NCI-H2107 treated with DMSO at 0.1 percent for 48 hours (cell line): ENCODE data around the gene PEPD.

Source experiments
- DNase-seq: peaks from one replicate; lab custom pipeline; 2025; ENCODE audit not compliant: unreplicated experiment; lab: John Stamatoyannopoulos, UW

The PEPD gene

DNA sequence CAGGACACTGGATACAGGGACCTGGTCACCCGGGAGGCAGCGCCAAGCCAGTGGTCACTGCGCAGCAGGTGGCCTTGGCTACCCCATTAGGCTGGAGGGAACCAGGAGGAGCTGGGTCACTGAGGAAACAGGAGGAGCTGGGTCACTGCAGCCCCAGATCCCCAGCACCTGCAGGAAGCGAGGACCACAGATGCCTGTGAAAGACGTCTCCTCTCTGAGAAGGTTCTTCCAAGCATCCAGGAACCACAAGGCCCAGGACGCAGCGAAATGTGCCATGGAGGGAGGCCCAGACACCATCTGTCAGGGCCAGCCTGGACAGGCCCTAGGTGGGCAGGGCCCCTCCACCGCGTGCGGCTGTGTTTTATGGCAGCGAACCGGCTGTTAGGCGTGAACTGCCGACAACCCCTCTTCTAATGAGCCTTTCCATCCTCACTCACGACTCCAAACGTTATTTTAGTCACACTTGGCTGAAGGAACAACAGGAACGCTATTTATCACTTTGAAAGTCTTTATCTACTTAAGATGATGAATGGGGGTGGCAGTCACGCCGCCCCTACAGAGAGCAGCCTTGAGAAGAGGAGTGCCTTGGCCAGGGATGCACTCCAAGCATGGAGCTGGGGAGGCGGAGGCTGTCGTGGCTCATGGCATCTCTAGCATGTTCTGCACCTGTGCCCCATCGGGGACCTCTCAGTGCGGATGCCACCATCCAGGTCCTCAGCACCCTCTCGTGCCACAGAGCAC, 94.8 kb downstream of the PEPD start:
- DNase-seq, result no peak

DNA sequence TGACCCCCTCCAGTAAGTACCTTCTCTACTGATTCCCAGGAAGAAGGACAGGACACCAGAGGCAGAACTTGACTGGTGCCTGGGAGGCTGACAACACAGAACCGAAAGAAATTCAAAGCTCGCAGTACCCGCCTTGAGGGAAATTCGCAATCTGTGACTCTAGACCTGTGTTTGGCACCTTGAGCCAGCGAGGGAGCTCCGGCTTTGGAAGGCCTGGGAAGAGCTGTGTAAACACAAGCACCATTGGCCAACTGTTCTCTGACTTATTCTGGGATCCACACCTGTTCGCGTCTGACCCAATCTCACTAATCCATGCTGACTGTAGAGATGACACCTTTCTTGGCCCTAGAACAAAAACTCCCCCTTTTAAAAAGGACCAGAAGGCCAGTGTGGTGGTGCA, 97.4 kb downstream of the PEPD start:
- DNase-seq, result no peak

DNA sequence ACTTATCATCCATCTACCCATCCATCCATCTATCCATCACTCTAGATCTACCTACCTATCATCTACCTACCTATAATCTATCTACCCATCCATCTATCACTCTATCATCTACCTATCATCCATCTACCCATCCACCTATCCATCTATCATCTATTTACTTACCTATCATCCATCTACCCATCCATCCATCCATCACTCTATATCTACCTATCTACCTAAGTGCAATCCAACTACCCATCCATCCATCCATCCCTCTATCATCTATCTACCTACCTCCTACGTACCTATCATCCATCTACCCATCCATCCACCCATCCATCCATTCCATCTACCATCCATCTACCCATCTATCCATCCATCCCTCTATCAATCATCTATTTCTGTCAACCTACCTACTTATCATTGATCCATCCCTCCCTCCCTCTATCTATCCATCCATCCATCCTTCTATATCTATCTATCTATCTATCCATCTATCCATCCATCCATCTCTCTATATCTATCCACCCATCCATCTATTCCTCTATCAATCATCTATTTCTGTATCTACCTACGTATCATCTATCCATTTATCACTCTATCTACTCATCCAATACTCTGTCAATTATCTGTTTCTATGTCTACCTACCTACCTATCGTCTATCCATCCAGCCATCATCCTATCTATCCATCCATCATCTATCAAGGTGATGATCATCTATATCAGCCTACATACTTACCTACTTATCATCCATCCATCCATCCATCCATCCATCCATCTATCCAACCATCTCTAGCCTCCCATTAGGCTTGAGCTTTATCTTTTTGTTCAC, 99.0 kb downstream of the PEPD start:
- no peak for DNase-seq

DNA sequence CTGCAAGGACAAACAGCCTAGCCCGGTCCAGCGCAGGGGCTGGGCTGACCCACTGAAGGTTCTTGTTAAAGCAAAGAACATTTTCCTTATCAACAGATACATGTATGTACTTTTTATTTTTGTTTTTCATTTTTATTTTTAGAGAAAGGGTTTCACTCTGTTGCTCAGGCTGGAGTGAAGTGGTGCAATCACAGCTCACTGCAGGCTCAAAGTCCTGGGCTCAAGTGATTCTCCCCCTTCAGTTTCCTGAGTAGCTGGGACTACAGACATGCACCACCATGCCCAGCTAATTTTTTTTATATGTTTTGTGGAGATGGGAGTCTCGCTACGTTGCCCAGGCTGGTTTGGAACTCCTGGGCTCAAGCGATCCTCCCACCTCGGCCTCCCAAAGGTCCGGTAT, 100.2 kb downstream of the PEPD start:
- DNase-seq, result no peak

DNA sequence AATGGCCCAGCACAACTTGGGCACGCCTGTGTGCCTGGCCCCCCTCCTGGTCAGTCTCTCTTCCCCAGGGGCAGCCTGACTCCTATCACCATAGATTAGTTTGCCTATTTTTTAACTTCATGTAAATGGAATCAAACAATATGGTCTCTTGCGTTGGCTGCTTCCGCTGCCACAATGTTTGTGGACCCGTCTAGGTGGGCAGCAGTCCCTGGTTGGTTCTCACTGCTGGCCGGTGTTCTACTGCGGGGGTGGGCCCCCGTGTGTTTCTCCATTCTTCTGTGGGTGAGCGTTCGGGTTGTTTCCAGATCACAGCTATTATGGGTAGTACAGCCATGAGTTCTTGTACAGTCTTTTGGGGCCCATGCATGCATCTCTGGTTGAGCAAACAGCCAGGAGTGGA, 100.8 kb downstream of the PEPD start:
- DNase-seq, result no peak

DNA sequence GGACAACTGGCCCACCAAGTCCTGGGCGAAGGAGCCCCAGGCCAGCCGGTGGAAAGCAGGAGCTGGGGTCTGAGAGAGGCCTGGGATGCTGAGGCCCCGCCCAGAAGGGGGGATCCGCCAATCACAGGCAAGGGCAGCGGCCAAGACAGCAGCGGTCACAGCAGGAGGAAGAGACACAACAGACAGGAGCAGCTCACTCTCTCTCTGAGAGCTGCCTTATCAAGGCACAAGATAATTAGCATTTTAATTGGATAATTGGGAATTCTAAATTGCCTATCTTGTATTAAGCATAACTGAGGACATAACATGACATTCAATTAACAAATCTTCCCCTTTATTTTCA, 101.8 kb downstream of the PEPD start:
- DNase-seq, result no peak

DNA sequence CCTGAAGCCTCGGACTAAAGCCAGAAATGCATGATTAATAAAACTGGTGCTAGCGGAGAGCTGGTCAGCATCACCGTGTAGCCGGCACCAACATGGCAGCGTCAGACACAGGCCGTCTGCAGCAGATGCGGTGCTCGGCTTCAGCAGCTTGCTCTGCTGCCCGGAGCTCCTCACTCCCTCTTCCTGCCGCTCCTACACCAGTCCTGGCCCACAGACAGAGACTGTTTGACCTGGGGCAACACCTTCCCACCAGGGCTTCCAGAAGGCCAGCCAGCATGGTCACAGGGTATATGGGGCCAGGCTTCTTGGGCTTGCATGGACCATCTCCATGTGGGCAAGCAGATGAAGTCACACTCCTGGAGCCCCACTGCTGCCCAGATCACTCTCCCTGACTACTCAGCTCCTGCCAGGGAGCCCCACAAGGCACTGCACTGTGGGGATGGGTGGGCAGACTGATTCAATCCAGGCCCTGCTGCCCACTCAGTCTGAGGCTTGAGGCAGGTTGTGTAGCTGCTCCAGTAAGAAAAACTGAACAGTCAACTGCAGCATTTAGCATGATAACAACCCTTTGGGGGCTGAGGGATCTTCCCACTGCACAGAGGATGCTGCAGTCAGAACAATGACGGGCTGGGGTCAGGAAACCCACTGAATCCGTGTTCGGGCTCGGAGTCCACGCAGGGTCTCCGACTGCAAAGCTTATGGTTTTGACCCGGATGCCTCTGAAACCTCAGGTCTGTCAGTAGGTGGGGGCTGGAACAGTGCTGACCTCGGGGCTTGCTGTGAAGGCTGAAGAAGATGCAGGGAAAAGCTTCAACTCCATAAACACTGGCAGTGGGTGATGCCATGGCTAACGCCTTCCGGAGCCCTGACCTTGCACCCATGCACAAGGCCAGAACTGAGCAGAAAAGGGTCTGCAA, 102.5 kb downstream of the PEPD start:
- DNase-seq, result no peak

DNA sequence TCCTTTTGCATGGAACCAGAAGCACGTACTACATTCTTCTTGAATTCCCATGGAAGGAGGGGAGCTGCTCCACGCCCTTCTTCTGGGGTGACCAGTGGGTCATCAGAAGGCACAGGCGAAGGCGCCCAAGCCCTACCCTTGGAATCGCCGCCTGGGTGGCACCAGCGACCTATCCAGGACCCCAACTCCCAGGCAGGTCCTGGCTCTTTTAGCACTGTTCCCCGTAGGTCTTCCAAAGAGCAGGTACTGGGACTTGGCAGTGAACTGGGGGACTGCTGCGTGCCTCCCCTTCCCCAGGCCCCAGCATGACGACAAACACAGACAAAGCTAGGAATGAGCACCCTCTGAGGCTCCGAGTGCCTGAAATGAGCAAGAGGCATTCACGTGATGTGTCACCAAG, 103.1 kb downstream of the PEPD start:
- DNase-seq, result no peak

DNA sequence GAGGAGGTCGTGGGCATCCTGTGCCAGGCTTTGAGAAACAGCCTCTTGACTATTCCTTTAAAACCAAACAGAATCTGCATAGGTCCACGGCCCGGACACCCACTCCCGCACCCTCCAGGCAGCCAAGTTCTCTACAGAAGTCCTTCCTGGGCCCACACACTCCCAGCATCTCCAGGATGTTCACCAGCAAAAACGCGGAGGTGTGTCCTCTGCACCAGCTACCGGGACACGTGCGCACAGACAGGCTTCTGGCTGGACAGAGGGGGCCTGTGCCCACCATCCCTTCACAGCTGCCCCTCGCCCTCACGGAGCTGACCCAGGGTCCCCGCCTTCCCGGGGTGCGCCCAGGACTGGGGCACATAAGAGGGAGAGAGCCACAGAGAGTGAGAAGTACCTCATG, 103.8 kb downstream of the PEPD start:
- DNase-seq, result no peak

DNA sequence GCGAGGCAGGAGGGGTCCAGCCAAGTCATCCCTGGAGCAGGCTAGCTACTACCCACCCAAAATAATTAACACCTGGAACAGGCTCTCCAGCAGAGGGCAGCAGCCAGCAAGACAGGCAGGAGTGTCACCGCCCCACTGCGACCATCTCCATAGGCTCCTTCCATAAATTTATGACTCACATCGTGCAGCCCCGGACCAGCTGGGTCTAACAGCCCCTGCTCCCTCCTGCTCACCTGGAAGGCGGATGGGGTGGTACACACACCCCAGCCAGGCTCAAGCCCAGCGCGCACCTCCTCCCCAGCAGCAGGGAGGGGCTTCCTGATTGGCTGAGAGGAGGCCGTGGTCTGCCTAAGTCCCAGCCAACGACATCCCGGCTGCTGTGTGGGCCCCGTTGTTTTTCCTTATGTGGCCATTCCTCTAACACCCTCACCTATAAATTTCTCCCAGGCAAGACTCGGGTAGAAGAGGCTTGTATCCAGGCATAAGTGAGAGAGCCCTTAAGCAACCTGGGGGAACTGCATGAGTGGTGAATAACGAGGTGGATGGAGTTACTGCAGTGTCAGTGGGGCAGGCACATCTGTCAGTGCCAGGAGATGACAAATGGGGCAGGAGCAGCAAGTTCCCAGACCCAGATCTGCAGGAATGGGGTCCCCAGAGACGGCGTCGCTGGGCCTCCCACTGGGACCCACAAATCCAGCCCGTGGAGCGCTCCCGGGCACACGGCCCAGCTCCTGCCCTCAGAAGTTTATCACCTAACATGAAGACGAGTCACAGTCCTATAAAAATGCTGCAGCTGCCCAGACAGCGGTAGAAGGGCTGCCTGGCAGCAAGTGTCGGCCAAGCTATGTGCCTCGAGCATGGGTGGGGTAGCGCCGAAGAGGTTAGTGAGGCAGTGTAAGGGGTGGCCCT, 105.0 kb downstream of the PEPD start:
- peak; percentile 12 for DNase-seq

DNA sequence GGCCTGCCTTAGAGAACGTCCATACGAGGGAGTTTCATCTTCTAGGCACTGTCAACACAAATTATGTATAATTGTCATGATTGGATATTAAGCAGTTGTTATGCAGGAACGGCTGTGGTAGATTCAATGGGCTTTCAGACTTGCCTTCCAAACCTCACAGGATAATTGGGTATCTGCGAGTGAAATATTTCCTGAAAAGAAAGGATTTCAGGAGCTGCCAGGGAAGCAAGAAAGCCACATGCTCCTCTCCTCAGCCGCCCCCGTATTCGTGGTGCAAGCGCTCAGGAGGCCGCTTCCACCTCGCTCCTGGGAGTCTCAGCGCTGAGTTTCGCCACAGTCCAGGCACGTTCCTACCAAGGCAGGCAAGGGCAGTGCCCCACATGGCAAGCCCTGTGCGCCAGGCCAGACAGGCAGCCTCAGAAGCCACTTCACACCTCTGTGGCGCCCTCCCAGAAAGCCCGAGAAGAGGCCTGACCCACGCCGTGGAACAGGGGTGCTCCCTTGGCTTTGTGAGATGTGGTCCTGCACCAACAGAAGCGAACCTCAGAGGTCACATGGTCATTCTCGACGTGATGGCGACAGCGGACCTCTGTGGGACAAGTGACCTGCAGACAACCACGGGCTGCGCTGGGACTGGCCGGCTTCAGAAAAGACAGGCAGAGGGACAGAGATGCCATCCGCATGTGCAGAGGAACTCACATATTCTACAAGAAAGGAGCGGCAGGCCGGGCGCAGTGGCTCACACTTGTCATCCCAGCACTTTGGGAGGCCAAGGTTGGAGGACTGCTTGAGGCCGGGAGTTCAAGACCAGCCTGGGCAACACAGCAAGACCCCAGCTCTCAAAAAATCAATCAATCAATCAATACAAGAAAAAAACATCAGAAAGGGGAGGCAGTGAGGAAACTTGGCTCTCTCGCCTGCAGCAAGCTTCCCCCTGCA, 106.7 kb downstream of the PEPD start:
- DNase-seq, result no peak

DNA sequence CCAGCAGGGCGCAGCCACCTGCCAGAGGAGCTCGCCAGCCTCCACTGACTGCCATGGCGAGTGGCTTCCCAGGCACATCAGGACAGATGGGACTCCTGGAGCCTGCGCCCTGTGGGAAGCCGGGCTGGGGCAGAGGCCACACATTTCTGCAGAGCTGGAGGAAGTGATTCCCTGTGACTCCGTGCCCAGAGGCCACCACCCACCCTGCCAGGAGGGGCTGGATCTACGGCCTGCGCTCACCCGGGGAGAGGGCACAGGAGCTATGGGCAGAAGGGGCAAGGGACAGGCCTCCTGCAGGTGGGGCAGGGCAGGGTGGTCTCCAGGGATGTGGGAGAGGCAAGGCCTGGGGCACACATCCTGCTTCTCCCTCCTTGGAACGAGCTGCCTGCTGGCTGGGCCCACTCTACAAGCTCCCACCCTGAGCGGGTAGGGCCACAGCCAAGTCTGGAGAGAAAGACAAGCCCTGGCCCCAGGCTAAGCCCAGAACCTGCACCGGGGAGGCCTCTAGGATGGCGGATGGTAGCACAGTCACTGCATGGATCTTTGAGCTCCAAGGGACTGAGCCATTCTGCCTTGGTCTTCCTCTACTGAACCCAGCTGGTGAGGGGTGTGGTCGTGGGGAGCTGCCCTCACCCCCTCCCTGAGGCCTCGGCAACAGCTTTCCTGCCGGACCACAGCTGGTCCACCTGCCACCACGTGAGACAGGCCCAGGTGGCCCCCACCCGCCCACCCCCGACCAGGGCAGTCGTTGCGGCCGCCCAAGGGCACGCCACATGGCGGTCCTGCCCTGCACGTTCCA, 107.5 kb downstream of the PEPD start:
- no peak for DNase-seq

DNA sequence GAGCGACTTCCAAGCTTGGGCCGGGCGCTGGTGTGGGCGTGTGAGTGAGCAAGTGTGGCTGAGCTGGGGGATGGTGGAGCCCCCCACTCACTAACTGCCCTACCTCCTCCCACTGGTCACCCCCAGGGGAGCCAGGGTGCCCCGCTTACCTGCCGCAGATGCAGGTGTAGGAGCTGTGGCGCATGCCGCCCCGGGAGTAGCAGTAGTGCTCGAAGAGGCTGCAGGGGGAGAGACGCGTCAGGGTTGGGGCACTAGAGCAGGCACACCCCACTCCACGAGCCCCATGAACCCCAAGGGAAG, 108.2 kb downstream of the PEPD start:
- DNase-seq, result no peak

DNA sequence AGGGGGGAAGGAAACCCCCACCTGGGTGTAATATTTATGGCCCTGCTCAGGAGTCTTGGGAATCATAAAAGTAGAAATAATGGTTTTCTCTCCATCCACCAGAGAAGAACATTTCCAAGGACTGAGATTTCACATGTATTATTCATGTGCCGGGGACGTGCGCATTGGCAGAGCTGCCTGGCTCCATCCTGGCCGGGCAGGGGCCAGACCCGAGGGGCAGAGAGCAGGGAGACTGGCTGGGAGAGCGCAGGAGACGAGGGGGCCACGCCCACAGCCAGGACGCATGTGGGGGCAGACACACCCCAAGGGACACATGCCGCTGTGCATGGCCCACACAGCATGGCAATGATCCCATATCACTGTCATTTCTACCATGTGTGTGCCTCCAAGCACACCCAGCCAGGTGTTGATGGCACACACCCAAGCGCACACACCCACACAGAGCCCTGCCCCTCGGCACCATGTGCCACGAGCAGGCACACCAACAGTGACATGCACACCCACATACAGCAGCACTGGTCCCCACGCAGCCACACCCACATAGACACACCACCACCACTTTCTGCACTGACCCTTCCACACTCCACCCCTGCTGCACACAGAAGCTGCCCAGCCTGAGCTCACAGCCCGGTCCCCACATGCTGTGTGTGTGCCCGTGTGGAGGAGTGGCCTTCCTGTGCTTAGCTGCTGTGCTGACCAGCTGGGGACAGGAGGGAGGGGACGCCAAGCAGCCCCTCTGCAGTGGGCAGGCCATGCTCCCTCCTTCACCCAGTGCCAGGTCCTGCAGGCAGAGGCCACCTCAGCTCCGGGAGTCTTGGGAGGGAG, 108.8 kb downstream of the PEPD start:
- no peak for DNase-seq

DNA sequence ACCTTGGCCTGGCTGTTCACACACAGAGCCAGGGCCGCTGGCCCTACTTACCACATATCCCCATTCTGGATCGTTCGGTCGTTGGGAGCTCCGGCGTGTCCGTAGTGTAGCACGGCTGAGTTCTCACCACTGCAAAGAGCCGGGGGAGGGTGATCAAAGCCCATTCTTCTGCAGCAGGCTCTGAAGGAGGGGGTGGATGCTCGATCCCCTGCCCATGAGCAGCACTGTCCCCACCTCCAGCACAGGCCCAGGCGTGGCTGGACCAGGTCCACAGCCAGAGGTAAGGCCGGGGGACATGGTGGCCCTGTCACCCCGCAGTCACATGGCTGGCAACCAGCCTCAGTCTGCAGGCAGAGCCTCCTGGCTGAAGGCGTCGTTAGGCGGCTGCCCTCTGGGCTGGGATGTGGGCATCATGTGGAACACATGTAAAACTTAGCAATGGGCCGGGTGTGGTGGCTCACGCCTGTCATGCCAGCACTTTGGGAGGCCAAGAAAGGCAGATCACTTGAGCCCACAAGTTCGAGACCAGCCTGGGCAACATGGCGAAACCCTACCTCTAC, 109.9 kb downstream of the PEPD start:
- DNase-seq, result no peak

DNA sequence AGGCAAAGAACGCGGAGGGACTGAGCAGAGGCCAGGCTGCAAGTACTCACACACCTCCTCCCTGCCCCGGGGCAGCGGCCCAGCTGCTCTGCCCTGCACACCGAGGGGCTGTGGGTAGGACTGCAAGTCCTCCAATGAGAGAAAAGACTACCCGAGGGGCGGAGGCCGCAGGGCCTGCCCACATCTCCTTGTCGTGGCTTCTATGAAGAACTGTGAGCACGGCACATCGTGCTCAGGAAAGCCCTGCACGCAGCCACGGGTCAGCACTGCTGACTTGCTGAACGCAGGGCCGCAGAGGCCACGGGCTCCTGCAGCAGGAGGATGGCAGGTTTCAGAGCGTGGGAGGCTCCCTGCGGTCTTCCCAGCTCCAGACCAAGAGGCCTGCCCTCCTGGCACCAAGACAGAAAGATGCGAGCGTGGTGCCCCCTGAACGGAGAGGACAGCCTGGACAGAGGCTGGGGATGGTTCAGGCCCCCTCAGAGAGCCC, 110.6 kb downstream of the PEPD start:
- DNase-seq, result no peak

DNA sequence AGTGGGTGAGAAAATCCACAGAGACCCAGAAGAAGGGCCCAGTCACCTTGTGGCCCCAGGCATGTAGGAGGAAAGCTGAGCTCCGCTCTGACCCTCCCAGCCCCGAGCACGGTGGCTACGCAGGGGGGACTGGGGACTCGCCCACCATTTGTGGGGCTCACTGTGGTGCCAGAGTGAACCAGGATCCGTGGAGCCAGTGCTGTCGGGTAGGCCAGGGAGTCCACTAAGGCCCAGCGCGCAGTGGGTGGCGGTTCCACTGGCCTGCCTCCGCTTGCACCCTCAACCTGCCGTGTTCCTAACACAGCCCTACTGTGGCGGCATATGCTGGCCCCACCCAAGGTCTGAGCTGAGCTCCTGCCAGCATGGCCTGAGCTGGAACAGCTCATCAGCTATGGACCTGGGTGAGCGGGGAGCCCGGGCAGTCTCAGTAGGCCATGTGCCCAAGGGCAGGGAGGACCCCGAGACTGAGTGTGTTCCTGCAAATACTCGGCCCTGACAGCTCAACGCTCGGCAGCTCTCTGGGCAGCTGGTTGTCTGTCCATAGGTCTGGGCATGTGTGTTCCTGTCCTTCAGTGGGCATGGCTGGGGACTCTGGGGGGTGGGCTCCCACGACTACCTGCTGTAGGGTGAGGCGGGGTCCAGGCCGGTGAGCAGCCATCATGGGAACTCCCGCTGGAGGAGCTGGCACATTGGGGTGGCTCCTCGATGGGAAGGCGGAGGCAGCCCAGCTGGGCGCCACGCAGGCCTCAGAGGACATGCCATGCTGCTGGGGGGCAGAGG, 111.5 kb downstream of the PEPD start:
- DNase-seq, result no peak
